Upper lobe of left lung (tissue), 4 donors: Measurements from ENCODE around the gene NPBWR2.

Source experiments
- CTCF ChIP-seq, 6 experiments: fragments of 450-650 bp in 4 of 6; fragments of 200-600 bp in 2 of 6; sonication (generic) in 2 of 6; IDR thresholded peaks; one replicate each; pipeline ENCODE4 v1.5.1; 2016 to 2019; ENCODE audit warnings: antibody characterized with exemption in 6 of 6
- POLR2A ChIP-seq, 4 donors: fragments of 450-650 bp; IDR thresholded peaks; one replicate each; pipeline ENCODE4 v1.5.1; 2016 to 2017; ENCODE audit warnings: antibody characterized with exemption in 4 of 4, mild to moderate bottlenecking in 2 of 4

GRCh38 chr20:64074184-64074789 is 33.1 kb downstream of the NPBWR2 start:
- TF ChIP-seq POLR2A (IDR thresholded peaks at IDR 0.05) (no peak), CTCF (IDR thresholded peaks at IDR 0.05) (no peak)
